OCI-LY7 (cell line): ENCODE measurements around the gene WDR70. TPM values are rescaled to one million over a fixed set of nuclear protein-coding genes. Genes with fewer than 3 reads are reported as not detected.

Experiments
- BruUV-seq: library from RNA; stranded (reverse); fragments of 400-500 nt; replicated peaks from 2 replicates; lab custom pipeline; 2021; lab: Mats Ljungman, UMichigan
- CTCF ChIA-PET: fragments of 300-600 bp; sonication (Branson Sonifier 250); formaldehyde crosslinking; loops from one replicate; lab custom pipeline; 2022; ENCODE audit warnings: antibody characterized with exemption; ENCODE audit not compliant: unreplicated experiment; lab: Charles Lee
- POLR2A ChIA-PET: fragments of 300-600 bp; sonication (Branson Sonifier 250); formaldehyde crosslinking; loops from one replicate; lab custom pipeline; 2022; ENCODE audit warnings: antibody characterized with exemption; lab: Charles Lee
- DNase-seq: peaks from one replicate; pipeline ENCODE4 v3.0.0-alpha.2; 2015; ENCODE audit warnings: low spot score
- H2AFZ ChIP-seq: fragments of 200-600 bp; sonication (generic), shearing (Covaris generic); 2 replicates; pipeline ENCODE4 v1.6.1; 2014; ENCODE audit warnings: mild to moderate bottlenecking, antibody characterized with exemption, low read length, moderate library complexity
- H3K27ac ChIP-seq: fragments of 200-600 bp; sonication (generic); 2 replicates; pipeline ENCODE4 v1.5.1; 2014; ENCODE audit warnings: mixed run types, low read depth, mild to moderate bottlenecking, moderate library complexity, low read length, inconsistent platforms; ENCODE audit not compliant: poor library complexity, severe bottlenecking
- H3K36me3 ChIP-seq: fragments of 200-600 bp; sonication (generic); 2 replicates; pipeline ENCODE4 v1.6.1; 2014; ENCODE audit warnings: mild to moderate bottlenecking, antibody characterized with exemption, low read length, moderate library complexity, mixed read lengths; ENCODE audit not compliant: insufficient read depth
- H3K4me1 ChIP-seq: fragments of 200-600 bp; sonication (generic); 2 replicates; pipeline ENCODE4 v1.5.1; 2014; ENCODE audit warnings: mild to moderate bottlenecking, low read length; ENCODE audit not compliant: insufficient read depth, poor library complexity, severe bottlenecking
- H3K4me2 ChIP-seq: fragments of 200-600 bp; sonication (generic); 2 replicates; pipeline ENCODE4 v1.6.1; 2014; ENCODE audit warnings: mild to moderate bottlenecking, low read length
- H3K4me3 ChIP-seq: fragments of 200-600 bp; sonication (generic); 2 replicates; pipeline ENCODE4 v1.5.1; 2014; ENCODE audit warnings: mild to moderate bottlenecking, low read depth, low read length; ENCODE audit not compliant: poor library complexity, severe bottlenecking
- H3K79me2 ChIP-seq: fragments of 200-600 bp; sonication (generic); 2 replicates; pipeline ENCODE4 v1.6.1; 2016; ENCODE audit warnings: low read depth, mild to moderate bottlenecking, low read length, moderate library complexity, mixed read lengths; ENCODE audit not compliant: insufficient read depth
- H3K9me2 ChIP-seq: fragments of 200-600 bp; sonication (generic); 2 replicates; pipeline ENCODE4 v1.6.1; 2016; ENCODE audit warnings: mild to moderate bottlenecking, low read length, mixed read lengths; ENCODE audit not compliant: insufficient read depth
- H3K9me3 ChIP-seq: fragments of 200-600 bp; sonication (generic); 2 replicates; pipeline ENCODE4 v1.6.1; 2014; ENCODE audit warnings: mild to moderate bottlenecking, mixed run types, low read length, mixed read lengths
- H4K20me1 ChIP-seq: fragments of 200-600 bp; sonication (generic); 2 replicates; pipeline ENCODE4 v1.6.1; 2014; ENCODE audit warnings: mild to moderate bottlenecking, antibody characterized with exemption, low read length, moderate library complexity, mixed read lengths; ENCODE audit not compliant: insufficient read depth
- EZH2phosphoT487 ChIP-seq: fragments of 200-600 bp; sonication (generic); IDR thresholded peaks from 2 replicates; pipeline ENCODE4 v1.6.1; 2018; ENCODE audit warnings: low read depth, borderline replicate concordance, mild to moderate bottlenecking, mixed run types, antibody characterized with exemption, low read length, moderate library complexity, mixed read lengths
- intact Hi-C: fragments of 100-400 bp; cut with micrococcal nuclease; formaldehyde crosslinking; loops from one replicate; pipeline ENCODE4 v1.10.0; 2022; ENCODE audit not compliant: unreplicated experiment
- total RNA-seq, 2 experiments: library from RNA; depleted of rRNA in 1 of 2; stranded (reverse); fragments of >200 nt in 1 of 2; shearing (Covaris generic) in 1 of 2; gene quantifications; 2 replicates each; pipeline ENCODE4 v1.2.3, GENCODE V29; 2014 to 2022
- TF ChIP-seq, protein P1 (sequence below): fragments of 200-600 bp; sonication (generic); conservative IDR thresholded peaks from 2 replicates; pipeline ENCODE4 v1.5.1; 2014; ENCODE audit warnings: mild to moderate bottlenecking, antibody characterized with exemption, low read length, moderate library complexity, mixed read lengths

WDR70 gene
- total RNA-seq, 2 experiments from 2014 or later, result 26.2 to 35.4 TPM

DNA sequence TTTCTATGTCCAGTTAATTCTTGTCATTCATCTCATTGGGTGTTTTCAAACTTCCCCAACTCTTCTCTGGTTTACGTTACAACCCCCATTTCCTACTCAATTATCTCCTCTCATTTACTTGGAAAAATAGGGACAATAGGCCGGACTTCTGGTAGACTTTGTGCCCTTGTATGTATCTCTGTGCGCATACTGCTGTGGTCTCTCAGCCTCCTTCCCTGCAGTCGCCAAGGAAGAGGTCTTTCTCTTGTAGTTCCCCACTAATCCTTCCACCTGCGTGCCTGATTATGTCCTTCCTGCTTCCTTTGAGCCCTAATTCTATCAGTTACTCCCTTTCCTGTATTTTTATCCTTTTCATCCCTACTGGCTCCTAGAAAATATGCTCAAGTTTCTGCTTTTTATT lies 284.4 kb downstream of the WDR70 start:
- intact Hi-C loops, result no loop called here
- no peaks in the 10 kb centered on the region for H3K9me2 ChIP-seq
- H3K36me3 ChIP-seq, result no peaks in the 10 kb centered on the region
- no TSS peak for BruUV-seq
- no peaks in the 10 kb centered on the region for H3K4me1 ChIP-seq
- H3K9me3 ChIP-seq, result no peaks in the 10 kb centered on the region
- H3K4me2 ChIP-seq, result no peak overlapping the region
- no peak overlapping the region for H3K27ac ChIP-seq
- DNase-seq, result no peak
- CTCF ChIA-PET, result no interaction called here
- H3K4me3 ChIP-seq, result no peak overlapping the region
- H3K79me2 ChIP-seq, result no peaks in the 10 kb centered on the region
- POLR2A ChIA-PET, result no interaction called here
- no peak overlapping the region for H2AFZ ChIP-seq
- no peak for TF ChIP-seq EZH2phosphoT487
- TF ChIP-seq, protein P1, sequence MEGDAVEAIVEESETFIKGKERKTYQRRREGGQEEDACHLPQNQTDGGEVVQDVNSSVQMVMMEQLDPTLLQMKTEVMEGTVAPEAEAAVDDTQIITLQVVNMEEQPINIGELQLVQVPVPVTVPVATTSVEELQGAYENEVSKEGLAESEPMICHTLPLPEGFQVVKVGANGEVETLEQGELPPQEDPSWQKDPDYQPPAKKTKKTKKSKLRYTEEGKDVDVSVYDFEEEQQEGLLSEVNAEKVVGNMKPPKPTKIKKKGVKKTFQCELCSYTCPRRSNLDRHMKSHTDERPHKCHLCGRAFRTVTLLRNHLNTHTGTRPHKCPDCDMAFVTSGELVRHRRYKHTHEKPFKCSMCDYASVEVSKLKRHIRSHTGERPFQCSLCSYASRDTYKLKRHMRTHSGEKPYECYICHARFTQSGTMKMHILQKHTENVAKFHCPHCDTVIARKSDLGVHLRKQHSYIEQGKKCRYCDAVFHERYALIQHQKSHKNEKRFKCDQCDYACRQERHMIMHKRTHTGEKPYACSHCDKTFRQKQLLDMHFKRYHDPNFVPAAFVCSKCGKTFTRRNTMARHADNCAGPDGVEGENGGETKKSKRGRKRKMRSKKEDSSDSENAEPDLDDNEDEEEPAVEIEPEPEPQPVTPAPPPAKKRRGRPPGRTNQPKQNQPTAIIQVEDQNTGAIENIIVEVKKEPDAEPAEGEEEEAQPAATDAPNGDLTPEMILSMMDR, result no peak
- no peaks in the 10 kb centered on the region for H4K20me1 ChIP-seq

- no peaks in the 10 kb centered on the region for H3K79me2 ChIP-seq
- no peaks in the 10 kb centered on the region for H4K20me1 ChIP-seq
- no peaks in the 10 kb centered on the region for H3K4me1 ChIP-seq
- ChIA-PET CTCF (no interaction called here), POLR2A (no interaction called here)
- H2AFZ ChIP-seq, result no peak overlapping the region
- no peaks in the 10 kb centered on the region for H3K9me3 ChIP-seq
- no peaks in the 10 kb centered on the region for H3K36me3 ChIP-seq
- intact Hi-C loops, result no loop called here
- BruUV-seq, result no TSS peak
- H3K9me2 ChIP-seq, result no peaks in the 10 kb centered on the region
- no peak for DNase-seq
- no peak overlapping the region for H3K27ac ChIP-seq
- TF ChIP-seq, protein P1, result no peak
- TF ChIP-seq EZH2phosphoT487, result no peak
- no peak overlapping the region for H3K4me3 ChIP-seq
- no peak overlapping the region for H3K4me2 ChIP-seq
These were observed 285.4 kb downstream of the WDR70 start for GRCh38 chr5:37664551-37664950.

- no peak overlapping the region for H2AFZ ChIP-seq
- H3K4me3 ChIP-seq, result no peak overlapping the region
- no peaks in the 10 kb centered on the region for H3K4me1 ChIP-seq
- no peak overlapping the region for H3K27ac ChIP-seq
- no peaks in the 10 kb centered on the region for H3K79me2 ChIP-seq
- DNase-seq, result no peak
- H3K9me2 ChIP-seq, result no peaks in the 10 kb centered on the region
- intact Hi-C loops, result no loop called here
- no peaks in the 10 kb centered on the region for H3K36me3 ChIP-seq
- no TSS peak for BruUV-seq
- ChIA-PET CTCF (no interaction called here), POLR2A (interaction anchor here (0.6 kb wide), 1 partner anchor 187 kb away, joined by 3 read pairs; no protein-coding TSS in a partner anchor)
- no peak for TF ChIP-seq EZH2phosphoT487
- TF ChIP-seq, protein P1, result no peak
- no peak overlapping the region for H3K4me2 ChIP-seq
- no peaks in the 10 kb centered on the region for H3K9me3 ChIP-seq
- no peaks in the 10 kb centered on the region for H4K20me1 ChIP-seq
These were observed 286.2 kb downstream of the WDR70 start for GRCh38 chr5:37665272-37665671.
